Activated CD8-positive, alpha-beta memory T cell treated with anti-CD3 and anti-CD28 coated beads, Interleukin-2, amount 50 U/mL, for 24 hours (primary cell): ENCODE data around the gene CYB5D1.

Experiments
- DNase-seq: peaks from one replicate; pipeline ENCODE4 v3.0.0-alpha.2; 2020; ENCODE audit errors: extremely low read depth

The CYB5D1 gene

DNA sequence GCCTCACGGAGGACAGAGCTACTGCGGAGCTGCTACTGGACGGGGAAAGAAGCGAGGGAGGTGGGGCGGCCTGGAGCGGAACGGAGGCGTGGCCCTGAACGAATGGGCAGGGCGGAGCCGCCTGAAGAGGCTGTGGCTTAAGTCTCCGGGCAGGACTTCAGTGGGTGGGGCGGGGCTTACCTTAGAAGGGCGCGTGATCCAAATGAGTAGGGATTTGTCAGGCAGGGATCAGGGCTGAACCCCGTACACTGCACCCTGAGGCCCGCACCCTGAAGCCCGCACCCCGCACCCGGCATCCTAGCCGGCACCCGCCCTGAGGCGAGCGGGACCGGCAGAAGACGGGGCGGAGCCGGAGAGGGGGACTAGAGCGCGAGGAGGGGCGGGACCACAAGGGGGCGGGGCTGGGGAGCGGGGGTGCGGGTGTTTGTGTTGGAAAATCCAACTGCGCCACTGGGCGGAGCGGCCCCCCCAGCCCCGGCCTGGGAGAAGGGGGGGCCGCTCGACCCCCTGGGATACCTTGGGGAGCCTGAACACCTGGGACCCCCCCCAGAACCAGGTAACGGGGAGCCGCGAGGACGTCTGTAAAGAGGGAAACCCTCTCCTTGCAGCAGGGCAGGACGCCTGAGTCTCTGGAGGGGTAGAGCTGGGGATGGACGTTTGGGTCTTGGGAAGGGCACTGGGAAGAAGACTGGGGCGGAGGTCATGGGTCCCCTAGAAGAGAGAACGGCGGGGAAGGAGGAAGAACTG is 23.8 kb upstream of the CYB5D1 start, which contains the start of gene KDM6B:
KDM6B (plus strand) TSS at position 423 of the 747 bp plus-strand sequence. CDS start 11,338 bp downstream, outside the sequence.
- no peak for DNase-seq

DNA sequence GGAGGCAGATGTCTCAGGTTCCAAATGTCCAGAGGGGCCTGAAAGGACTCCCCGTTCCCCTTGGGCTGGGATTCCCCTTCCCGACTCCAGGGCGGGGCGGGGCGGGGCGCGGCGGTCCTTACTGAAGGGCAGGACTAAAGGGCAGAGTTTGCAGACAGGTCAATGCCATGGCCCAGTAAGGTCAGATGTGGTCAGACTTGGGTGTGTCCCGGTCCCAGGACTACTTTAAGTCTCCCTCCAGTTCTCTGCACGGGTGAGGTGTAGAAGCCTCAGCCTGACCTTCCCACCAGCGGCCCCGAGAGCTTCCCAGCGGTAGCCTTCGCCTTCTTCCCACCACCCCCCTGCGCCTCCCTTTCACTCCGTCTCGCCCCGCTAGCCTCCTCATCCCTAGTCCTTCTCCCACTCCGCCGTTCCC is 23.3 kb upstream of the CYB5D1 start:
- no peak for DNase-seq

DNA sequence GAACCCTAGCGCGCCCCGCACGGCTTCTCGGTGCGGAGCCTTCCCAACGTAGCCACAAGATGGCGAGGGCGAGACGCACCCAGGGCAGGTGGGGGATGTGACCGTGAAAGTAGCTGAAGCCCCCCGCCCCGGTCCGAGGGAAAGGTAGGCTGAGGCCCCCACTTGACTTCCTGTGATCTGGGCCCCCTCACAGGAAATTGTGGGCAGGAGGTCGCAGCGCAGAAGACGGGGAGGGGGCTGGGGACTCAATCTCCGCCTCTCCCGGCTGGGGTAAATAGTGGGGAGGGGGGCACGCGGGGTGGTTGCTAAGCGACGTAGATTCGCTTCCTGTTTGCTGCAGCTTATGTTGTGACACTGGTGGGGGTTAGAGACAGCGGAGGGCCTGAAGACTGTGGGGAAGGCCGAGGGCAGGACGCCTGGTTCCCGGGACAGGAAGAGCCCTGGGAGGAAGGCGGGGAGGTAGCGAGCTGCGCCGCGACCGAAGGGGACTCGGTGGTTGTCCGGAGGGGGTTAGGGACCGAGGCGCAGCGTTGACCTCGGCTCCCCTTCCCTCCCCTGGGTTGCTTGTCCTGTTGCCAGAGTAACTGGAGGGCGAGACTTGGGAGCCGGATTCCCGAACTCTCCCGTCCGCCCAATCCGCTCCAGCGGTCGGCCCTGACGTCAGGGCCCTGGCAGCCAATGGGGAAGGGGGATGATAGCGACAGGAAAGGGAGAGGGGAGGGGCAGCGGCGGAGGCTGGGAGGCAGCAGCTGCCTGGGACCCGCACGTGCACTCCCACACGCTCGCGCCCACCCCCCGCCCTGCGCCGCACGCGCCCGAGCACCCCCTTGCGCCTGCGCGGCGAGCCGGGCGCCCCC is 22.6 kb upstream of the CYB5D1 start:
- DNase-seq = peak; percentile 81

DNA sequence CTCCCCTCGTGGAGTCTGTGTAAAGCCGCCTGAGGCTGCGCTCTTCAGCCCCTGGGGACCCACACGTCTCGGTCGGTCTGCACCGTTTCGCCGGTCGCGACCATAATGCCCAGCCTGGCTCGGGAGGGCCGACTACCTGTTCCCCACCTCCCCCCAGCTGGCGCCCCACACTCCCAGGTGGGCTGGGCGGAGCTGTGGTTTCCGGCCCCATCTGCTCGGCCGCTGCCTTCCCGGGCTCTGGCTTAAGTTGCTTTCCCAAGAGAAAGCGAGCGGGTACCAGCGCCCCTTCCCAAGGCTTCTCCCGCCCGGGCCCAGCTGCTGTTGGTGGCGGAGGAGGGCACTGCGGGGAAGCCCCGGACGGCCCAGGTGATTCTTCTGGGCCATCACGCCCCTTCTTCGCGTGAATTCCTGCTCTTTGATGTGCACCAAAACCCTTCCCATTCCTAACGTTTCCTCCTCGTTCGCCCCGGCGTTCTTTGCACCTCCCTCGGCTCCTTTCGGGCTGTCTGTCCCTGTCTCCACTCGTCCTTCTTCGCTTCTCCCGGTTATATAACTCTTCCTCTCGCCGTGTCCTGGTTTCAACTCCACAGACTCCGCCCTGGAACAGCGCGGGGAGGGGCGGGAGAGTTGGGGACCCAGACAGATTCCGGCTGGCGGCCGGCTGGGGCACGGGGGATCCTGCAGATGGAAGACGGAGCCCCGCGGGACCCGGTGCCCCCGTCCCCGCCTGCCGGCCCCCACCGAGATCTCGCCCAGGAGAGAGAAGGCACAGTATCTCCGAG is 21.8 kb upstream of the CYB5D1 start:
- no peak for DNase-seq

DNA sequence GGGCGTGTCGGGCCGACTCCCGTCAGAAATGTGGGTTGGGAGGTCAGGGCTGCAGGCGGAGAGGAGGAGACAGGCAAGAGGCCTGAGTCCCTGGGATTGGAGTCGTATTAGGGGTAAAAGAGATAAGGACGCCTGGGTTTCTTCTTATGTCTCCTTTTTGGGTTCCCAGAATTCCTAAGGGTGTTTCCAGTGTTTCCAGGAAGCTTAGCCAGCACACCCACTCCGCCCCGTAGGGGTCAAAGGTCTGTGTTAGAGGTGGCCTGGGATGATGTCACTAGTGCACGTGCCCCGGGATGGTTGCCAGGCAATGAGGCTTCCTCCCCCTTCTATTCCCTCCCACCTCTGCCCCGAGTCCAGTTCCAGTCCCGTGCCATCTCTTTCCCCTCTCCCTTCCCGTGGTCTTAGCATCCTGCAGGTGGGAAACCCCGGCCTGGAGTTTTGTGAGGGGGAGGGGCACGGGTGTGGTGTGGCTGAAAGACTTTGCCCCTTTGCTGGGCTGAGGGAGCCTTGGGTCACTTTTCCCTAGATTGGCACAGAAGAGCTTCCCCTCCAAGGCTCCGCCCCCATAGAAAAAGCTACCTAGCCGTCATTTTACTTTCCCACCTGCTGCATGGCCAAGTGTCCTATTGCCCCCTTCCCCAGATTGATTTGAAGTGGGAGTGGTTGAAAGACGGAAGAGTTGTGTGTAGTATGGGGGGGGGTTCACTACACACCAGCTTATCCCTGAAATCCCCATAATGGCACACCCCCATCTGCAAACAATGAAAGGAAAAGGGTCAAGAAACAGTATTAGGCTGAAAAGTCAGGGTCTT is 21.0 kb upstream of the CYB5D1 start:
- no peak for DNase-seq

DNA sequence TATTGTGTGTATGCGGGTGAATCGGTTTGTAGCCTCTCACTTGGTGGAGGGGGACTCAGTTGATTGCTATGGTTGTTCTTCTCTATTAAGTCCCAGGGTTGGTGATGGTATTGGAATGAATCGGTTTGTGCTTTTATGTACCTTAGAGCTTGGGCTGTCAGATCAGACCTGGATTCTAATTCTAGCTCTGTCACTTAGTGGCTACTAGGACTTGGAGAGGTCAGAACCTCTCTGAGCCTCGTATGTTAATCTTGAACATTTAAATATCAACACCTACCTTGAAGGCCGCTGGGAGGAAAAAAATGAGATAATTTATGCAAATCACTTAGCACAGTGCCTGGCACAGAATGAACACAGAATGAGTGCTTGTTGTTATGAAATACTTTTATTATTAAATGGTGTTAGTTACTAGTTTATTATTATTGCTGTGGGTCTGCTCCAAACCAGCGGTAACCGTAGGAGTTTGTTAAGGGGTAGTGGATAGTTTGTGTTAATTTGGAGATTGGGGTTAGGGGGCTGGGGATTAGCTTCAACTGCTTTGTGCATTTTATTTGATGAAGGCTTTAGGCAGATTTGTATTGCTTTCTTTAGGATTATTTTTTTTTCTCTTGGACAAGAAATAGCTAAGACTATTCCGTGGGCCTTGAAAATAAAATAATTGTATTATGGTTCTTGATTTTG is 20.3 kb upstream of the CYB5D1 start:
- DNase-seq = no peak

DNA sequence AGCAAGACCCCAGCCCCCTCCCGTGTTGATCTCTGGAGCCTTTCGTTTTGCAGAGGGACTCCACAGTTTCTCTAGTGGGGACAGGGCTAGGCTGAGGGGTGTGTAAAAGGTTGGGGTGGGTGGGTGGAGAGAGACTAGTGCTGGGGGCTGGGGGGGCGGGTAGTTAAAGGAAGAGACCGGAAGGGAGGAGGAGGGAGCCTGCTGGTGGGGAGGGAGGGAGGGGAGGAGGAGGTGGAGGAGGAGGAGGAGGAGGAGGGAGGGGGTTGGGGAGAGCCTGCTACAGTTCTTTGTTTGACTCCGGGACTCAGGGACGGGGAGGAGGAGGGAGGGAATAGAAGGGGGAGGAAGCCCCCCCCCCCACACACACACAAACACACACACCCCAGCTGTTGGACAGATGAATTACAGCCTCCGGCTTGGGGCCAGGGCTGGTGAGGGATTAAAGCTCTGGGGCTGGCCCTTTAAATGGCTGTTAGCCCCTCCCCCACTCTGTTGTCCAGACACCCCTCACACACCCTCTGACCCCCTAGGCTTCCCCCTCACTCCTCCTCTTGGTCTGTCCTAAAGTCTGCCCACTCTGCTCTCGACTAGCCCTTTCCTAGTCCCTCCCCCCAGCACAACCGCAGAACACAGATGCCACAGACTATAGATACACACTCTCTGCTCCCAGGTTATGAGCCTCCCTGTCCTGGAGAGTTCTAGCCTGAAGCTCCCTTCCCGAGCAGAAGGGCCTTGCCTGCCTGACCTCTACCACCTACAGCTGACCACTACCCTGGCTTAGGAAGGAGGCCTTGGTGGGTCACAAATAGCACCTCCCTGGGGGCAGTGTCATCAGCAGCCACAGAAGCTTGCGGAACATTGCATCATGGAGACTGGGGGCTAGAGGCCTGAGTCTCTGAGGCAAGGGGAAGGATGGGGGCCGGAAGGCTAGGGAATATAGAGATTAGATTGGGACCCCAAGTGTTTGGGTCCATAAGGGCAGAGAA is 19.4 kb upstream of the CYB5D1 start:
- DNase-seq = no peak

DNA sequence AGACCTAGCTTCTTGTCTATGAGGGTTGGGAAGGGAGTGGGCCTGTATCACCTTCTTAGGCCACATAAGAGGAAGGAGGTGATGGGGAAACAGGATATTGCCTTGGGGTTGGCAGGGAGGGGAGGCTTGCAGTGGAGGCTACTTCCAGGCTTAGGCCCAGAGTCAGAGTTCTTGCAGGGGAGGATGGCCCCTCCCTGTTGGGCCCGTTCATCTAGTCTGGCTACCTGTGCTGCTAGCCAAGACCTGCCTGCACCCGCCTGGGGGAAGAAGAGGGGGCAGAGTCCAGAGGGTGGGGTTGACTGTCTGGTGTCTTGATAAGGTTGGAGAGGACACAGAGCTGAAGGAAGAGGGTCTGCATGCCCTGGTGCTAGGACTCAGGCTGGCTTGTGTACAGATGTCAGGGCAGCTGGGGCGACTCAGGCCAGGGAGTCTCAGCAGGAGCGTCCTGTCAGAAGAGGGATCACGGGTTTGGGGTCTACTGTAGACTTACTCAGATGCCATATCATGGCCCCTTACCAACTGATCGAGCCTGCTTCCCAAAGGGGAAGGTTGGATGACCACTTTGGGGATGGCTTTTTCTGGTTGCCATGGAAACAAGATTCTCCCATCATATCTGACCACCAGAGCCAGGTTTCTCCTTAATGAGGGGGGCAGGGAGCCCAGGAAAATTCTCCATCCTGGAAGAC is 18.5 kb upstream of the CYB5D1 start:
- no peak for DNase-seq

DNA sequence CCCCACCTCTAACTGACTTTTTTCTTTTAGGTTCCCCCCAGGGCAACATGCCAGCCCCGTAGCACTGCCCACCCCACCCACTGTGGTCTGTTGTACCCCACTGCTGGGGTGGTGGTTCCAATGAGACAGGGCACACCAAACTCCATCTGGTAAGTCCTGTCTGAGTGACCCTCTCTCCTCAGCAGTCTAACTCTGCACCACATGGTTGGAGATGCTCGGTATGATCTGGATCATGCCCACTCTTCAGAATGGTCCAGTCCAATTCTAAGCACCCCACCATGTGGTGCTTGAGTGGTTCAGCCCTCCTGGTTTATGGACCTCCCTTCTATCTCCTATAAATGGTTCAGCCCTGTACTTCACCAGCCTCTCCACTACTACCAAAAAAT is 17.9 kb upstream of the CYB5D1 start:
- DNase-seq = no peak

DNA sequence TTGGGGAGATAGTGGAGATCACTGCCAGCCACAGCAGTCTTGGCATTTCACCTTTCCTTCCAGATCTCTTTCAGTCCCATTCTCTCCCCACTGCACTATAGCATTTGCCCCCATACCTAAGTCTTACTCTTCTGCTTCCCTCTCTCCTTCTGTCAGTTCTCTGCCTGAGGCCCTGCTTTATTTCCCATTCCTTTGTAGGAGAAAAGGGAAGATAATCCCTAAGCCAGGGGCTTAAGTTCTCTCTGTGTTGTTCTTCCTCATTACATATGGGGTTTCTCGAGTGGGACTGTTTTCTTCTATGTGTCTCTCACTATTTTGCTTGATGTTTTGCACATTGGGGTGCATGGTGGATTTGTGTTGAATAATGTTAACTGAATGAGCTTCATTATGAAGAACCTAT is 17.4 kb upstream of the CYB5D1 start:
- DNase-seq = no peak

DNA sequence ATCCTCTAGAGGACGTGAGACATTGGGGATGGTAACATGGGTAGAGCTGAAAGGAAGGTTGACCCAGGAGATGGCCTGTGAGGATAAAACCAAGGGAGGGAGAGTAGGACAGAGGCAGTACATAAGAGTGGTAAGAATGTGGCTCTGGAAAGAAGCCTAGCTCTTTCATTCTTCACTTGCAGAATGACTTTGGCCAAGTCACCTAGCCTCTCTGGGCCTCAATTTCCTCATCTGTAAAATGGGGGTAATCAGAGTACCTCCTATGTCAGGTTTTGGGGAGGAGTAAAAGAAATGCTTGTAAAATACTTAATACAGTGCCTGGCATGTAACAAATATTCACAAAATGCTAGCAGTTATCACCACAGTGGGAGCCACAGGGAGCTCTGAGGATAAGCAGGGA is 16.9 kb upstream of the CYB5D1 start:
- DNase-seq = no peak

DNA sequence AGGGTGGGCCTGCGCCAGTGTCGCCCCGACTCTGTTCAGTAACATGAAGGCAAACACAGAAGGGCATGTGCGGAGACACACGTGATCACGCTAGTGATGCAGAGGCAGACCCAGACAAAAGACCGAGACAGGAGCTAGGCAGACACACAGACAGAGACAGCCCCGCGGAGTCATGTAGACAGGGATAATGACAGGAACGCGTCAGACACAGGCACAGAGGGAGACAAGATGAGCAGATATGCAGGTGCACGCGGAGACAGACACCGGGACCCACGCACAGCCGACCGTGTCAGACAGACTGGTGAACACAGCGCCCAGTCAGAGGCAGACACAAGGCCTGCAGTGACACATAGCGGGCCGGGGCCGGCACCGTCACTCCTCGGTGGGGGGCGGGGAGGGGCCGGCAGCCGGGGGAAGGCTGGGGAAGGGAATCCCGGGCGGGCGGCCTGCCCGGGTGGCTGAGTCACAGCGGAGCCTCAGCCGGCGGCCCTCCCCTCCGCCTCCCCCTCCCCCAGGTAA is 16.3 kb upstream of the CYB5D1 start:
- peak; percentile 81 for DNase-seq

DNA sequence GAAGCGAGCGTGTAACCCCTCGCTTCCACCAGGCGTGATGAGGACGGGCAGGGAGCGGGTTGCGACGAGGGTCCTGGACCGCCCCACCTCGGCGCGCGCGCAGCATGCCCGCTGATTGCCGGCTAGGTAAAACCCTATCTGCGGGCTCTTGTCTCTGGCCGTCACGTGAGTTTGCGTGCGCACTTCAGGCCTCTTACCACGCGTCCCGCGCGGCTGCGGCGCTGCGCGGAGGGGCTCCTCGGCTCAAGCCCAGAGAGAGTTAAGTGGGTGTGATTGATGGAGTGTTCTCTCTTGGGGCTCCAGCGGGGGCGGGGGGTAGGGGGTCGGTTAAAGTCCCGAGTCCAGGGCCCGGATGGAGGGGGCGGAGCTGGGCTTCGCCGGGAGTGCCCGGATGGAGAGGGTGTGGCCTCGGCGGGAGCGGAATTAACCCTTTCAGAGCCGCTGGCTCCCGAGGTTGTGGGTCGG is 15.9 kb upstream of the CYB5D1 start:
- DNase-seq = peak; percentile 69

DNA sequence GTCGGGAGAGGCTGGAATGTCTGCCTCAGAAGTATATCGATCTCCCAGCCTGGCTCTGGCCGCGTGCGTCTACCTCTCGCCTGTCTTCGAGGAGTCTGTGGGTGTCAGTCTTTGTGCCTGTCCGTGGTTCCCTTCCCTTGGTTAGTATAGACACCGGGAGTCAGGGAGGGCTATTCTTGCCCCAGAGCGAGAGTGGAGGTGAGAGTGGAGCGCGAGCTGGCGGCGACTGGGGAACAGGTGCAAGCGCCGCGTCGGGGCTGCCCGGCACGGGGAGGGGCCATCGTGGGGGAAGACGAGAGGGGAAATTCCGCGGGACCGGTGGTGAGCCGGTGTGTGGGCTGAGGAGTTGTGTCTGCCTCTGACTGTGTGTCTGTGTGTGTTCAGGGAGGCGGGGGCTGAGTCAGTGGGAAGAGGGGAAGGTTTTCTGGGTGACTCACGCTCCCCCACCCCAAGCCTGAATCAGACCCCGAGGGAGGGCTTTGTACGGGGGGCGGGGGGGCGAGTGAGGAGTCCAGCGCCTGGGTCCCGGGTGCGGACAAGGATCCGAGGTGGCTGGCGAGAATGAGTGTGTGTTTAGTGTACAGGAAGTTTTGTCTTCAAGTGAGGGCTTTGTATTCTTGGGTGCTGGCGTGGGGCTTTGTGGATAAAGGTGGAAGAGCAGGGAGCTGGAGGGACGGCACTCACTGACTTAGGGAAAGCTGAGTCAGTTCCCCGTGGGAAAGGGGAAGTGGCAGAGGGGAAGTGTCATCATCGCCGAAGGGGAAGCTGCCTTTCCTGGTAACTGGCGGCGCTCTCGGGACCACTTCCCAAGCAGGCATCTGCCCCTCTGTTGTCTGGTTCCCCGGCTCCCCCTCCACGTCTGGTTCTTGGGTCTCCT is 15.2 kb upstream of the CYB5D1 start:
- DNase-seq = peak; percentile 93

DNA sequence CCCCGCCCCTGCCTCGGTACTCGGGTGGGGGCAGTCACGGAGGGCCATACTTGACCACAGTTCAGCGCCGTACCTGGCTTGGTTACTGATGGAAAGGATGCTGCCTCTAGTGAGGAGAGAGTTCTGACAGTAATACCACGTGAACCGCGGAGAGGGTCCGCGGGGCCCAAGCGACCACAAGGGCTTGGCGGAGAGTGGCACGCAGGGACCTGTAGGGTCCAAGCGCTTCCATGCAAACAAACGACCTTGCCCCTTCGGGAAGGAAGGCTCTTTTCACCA is 14.6 kb upstream of the CYB5D1 start:
- no peak for DNase-seq

DNA sequence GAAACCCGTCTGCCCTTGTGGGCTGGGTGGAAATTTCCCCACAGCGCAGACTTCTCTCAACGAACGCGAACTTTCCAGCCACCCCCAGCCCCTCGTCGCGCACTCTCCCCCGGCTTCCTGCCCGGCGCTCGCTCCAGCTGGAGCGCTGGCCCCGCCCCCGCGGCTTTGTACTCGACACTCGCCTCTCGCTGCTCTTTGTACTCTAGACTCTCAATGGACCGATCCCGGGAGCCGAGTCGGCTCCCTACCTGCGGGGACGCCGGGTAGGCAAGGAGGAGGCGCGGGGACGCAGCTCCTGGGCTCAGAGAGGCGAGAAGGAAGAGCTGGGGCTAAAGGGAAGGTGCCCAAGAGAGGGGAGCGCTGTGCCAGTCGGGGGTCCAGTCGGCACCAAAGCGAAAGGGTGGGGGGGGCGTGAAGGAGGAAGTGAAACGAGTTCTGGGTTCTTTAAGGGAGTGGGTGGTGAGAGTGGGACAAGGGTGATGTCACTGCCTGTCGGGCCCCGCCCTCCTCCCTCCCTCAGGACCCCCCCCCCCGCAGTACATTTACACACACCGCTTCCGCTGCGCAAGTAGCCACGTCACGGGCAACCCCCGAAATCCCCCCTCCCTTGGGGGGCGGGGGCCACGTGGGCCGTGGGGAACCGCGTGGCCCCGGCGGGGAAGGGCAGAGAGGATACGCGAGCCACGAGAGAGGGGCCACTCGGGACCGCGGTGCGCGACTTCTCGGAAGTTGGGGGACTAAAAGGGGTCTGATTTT is 14.1 kb upstream of the CYB5D1 start:
- peak; percentile 71 for DNase-seq
